ENCODE data around the gene MAP2K7. TPM values are rescaled to one million over a fixed set of nuclear protein-coding genes. Genes with fewer than 3 reads are reported as not detected.
A peak's percentile ranks its signal among the peaks of the same experiment; 100 is the strongest.

Gene MAP2K7
- total and polyA plus RNA-seq, 12 donors, result 13.1 to 53.8 (median 24.6) TPM

- Histone ChIP-seq H3K9me3 (peaks cover 0 to 3% (median 0%) of the 10 kb centered on the region in 11 donors), H3K4me1 (peaks cover 4 to 26% (median 13%) of the 10 kb centered on the region in 9 donors), H3K36me3 (peaks cover 0 to 30% (median 16%) of the 10 kb centered on the region in 9 donors), H3K4me3 (peak within 1 kb of the TSS; percentile 67 to 99 (median 89)), H3K27me3 (no peaks in the 10 kb centered on the region), H3K27ac (peak within 1 kb of the TSS; percentile 85 to 98 (median 96))
- WGBS, 2 donors, result 0% methylated on average over 56 of the region's 56 CpGs
- peak; percentile 98 to 99 for DNase-seq
- intact Hi-C loops (cut with DNase I), result loop anchor here in 9 of 10 donors (1.0 to 10.0 kb wide), 8 partner anchors 59 to 311 kb away; partner anchors contain the start of gene ELAVL1 (in 4 of the 9)
- ATAC-seq, result peak; percentile 98 to 99 (median 99)
- TF ChIP-seq CTCF (IDR thresholded peaks at IDR 0.05), result no peak
These were observed 39.9 kb downstream of the MAP2K7 start, which contains the start of gene TIMM44 for GRCh38 chr19:7943444-7944176. TSS of gene TIMM44 (minus strand) at chr19:7943666. CDS start at chr19:7943651, 15 bp downstream.

- WGBS, 2 donors, result 27 to 29% methylated on average over 18 of the region's 18 CpGs
- ATAC-seq, result peak; percentile 47 to 85 (median 68)
- H3K4me1 ChIP-seq, result peaks cover 4 to 26% (median 13%) of the 10 kb centered on the region in 9 donors
- intact Hi-C loops (cut with DNase I), result loop anchor here in 9 of 10 donors (1.0 to 10.0 kb wide), 8 partner anchors 58 to 311 kb away; partner anchors contain the start of gene ELAVL1 (in 4 of the 9)
- no peaks in the 10 kb centered on the region for H3K27me3 ChIP-seq
- peaks cover 0 to 3% (median 0%) of the 10 kb centered on the region in 11 donors for H3K9me3 ChIP-seq
- peaks cover 0 to 23% (median 15%) of the 10 kb centered on the region in 9 donors for H3K36me3 ChIP-seq
- peak; percentile 80 to 86 for DNase-seq
- H3K4me3 ChIP-seq, result peak overlapping the region; percentile 40 to 99 (median 87)
- H3K27ac ChIP-seq, result peak overlapping the region in 9 of 10 donors; percentile 7 to 98 (median 87)
- TF ChIP-seq CTCF (IDR thresholded peaks at IDR 0.05), result peak; percentile 80 to 93 (median 88)
These were observed 40.6 kb downstream of the MAP2K7 start for GRCh38 chr19:7944177-7944761.

- DNase-seq, result no peak
- ATAC-seq, result no peak
- no peak for TF ChIP-seq CTCF (IDR thresholded peaks at IDR 0.05)
These were observed 44.3 kb downstream of the MAP2K7 start for GRCh38 chr19:7947939-7948338.

GRCh38 chr19:7953060-7953459 is 49.4 kb downstream of the MAP2K7 start:
- peaks cover 0 to 5% (median 0%) of the 10 kb centered on the region in 9 donors for H3K36me3 ChIP-seq
- no peak for TF ChIP-seq CTCF (IDR thresholded peaks at IDR 0.05)
- no peaks in the 10 kb centered on the region for H3K27me3 ChIP-seq
- H3K4me3 ChIP-seq, result no peak overlapping the region
- peaks cover 0 to 19% (median 8%) of the 10 kb centered on the region in 9 donors for H3K4me1 ChIP-seq
- no peak for ATAC-seq
- H3K27ac ChIP-seq, result no peak overlapping the region
- WGBS, 2 donors, result 22 to 38% methylated on average over 3 of the region's 3 CpGs
- peaks cover 0 to 2% (median 0%) of the 10 kb centered on the region in 11 donors for H3K9me3 ChIP-seq
- intact Hi-C loops (cut with DNase I), result loop anchor here in 2 of 10 donors (10.0 kb wide), 2 partner anchors 202 to 302 kb away; no protein-coding TSS in a partner anchor
- DNase-seq, result no peak

More at GRCh38 chr19:7947939-7948338, 44.3 kb downstream of the MAP2K7 start:
- H3K4me1 ChIP-seq, result peaks cover 0 to 24% (median 9%) of the 10 kb centered on the region in 9 donors
- intact Hi-C loops (cut with DNase I), result loop anchor here in 7 of 10 donors (5.0 to 10.0 kb wide), 4 partner anchors 54 to 307 kb away; partner anchors contain the start of gene ELAVL1 (in 2 of the 7)
- peaks cover 0 to 3% (median 0%) of the 10 kb centered on the region in 11 donors for H3K9me3 ChIP-seq
- H3K36me3 ChIP-seq, result no peaks in the 10 kb centered on the region
- H3K4me3 ChIP-seq, result no peak overlapping the region
- H3K27ac ChIP-seq, result no peak overlapping the region
- no peaks in the 10 kb centered on the region for H3K27me3 ChIP-seq
- 91 to 96% methylated on average over 4 of the region's 4 CpGs for WGBS, 2 donors
